ENCODE measurements around the gene FOXN3.

The FOXN3 gene

GRCh38 chr14:89108608-89109007 lies 308.4 kb downstream of the FOXN3 start:
- TF ChIP-seq GATA1 (IDR thresholded peaks at IDR 0.05; ENCODE audit: low read depth, low read length) (no peak), POLR2A (IDR thresholded peaks at IDR 0.05; ENCODE audit: low read length) (no peak)
- no peak for DNase-seq

- no peak for TF ChIP-seq GATA1 (IDR thresholded peaks at IDR 0.05; ENCODE audit: low read depth, low read length)
- TF ChIP-seq POLR2A (IDR thresholded peaks at IDR 0.05; ENCODE audit: low read length): no peak
- no peak for DNase-seq
Measured at GRCh38 chr14:89107626-89108025, 309.4 kb downstream of the FOXN3 start.

All from erythroblast (primary cell).